Measurements from ENCODE around the gene CDH12. TPM values are rescaled to one million over a fixed set of nuclear protein-coding genes. Genes with fewer than 3 reads are reported as not detected.
"Not testable (repeated sequence)": the region's sequence is repeated elsewhere in the genome, so short reads cannot be mapped to it uniquely, and the experiment has no call there.

Gene CDH12
- total and polyA plus RNA-seq, 2 experiments from 2014 or later = 0.09 to 0.97 TPM

GRCh38 chr5:22033066-22033465 lies 820.1 kb downstream of the CDH12 start:
- Histone ChIP-seq H3K9me3 (ENCODE audit: low read depth) (no peaks in the 10 kb centered on the region), H3K4me3 (no peak overlapping the region), H3K36me3 (no peaks in the 10 kb centered on the region), H3K27me3 (no peaks in the 10 kb centered on the region), H3K27ac (no peak overlapping the region), H3K4me1 (ENCODE audit: low read depth) (no peaks in the 10 kb centered on the region)
- TF ChIP-seq CTCF (IDR thresholded peaks at IDR 0.05; ENCODE audit: low read depth, low read length) = no peak
- DNase-seq (ENCODE audit: low read depth in 1 of 2, low spot score in 1 of 2) = no peak

GRCh38 chr5:22023784-22024183 lies 829.4 kb downstream of the CDH12 start:
- no peaks in the 10 kb centered on the region for H3K9me3 ChIP-seq (ENCODE audit: low read depth)
- DNase-seq (ENCODE audit: low read depth in 1 of 2, low spot score in 1 of 2) = no peak
- no peaks in the 10 kb centered on the region for H3K27me3 ChIP-seq
- TF ChIP-seq CTCF (IDR thresholded peaks at IDR 0.05; ENCODE audit: low read depth, low read length) = no peak
- no peak overlapping the region for H3K27ac ChIP-seq
- H3K36me3 ChIP-seq = no peaks in the 10 kb centered on the region
- H3K4me3 ChIP-seq = no peak overlapping the region
- H3K4me1 ChIP-seq (ENCODE audit: low read depth) = no peaks in the 10 kb centered on the region

GRCh38 chr5:22012893-22013292 lies 840.3 kb downstream of the CDH12 start:
- not testable (repeated sequence) for H3K36me3 ChIP-seq; H3K27ac ChIP-seq; H3K9me3 ChIP-seq (ENCODE audit: low read depth); H3K27me3 ChIP-seq; DNase-seq (ENCODE audit: low read depth in 1 of 2, low spot score in 1 of 2); H3K4me3 ChIP-seq; H3K4me1 ChIP-seq (ENCODE audit: low read depth)

- not testable (repeated sequence) for H3K27ac ChIP-seq; H3K4me3 ChIP-seq; H3K9me3 ChIP-seq (ENCODE audit: low read depth); H3K36me3 ChIP-seq; H3K27me3 ChIP-seq; H3K4me1 ChIP-seq (ENCODE audit: low read depth); DNase-seq (ENCODE audit: low read depth in 1 of 2, low spot score in 1 of 2)
These were observed 842.3 kb downstream of the CDH12 start for GRCh38 chr5:22010808-22011207.

- H3K27me3 ChIP-seq; DNase-seq (ENCODE audit: low read depth in 1 of 2, low spot score in 1 of 2); H3K36me3 ChIP-seq; H3K27ac ChIP-seq; H3K4me3 ChIP-seq; H3K9me3 ChIP-seq (ENCODE audit: low read depth); H3K4me1 ChIP-seq (ENCODE audit: low read depth): not testable (repeated sequence)
These were observed 852.0 kb downstream of the CDH12 start for GRCh38 chr5:22001097-22001496.

- H3K4me1 ChIP-seq (ENCODE audit: low read depth); H3K4me3 ChIP-seq; H3K27me3 ChIP-seq; DNase-seq (ENCODE audit: low read depth in 1 of 2, low spot score in 1 of 2); H3K36me3 ChIP-seq; H3K9me3 ChIP-seq (ENCODE audit: low read depth); H3K27ac ChIP-seq: not testable (repeated sequence)
These were observed 867.3 kb downstream of the CDH12 start for GRCh38 chr5:21985799-21986198.

- H3K9me3 ChIP-seq (ENCODE audit: low read depth); H3K27me3 ChIP-seq; H3K4me1 ChIP-seq (ENCODE audit: low read depth); H3K36me3 ChIP-seq; DNase-seq (ENCODE audit: low read depth in 1 of 2, low spot score in 1 of 2); H3K4me3 ChIP-seq; H3K27ac ChIP-seq: not testable (repeated sequence)
These were observed 901.6 kb downstream of the CDH12 start for GRCh38 chr5:21951571-21951970.

GRCh38 chr5:21931116-21931515 lies 922.0 kb downstream of the CDH12 start:
- no peak overlapping the region for H3K4me3 ChIP-seq
- H3K27me3 ChIP-seq = no peaks in the 10 kb centered on the region

More at GRCh38 chr5:21931116-21931515, 922.0 kb downstream of the CDH12 start:
- no peak for TF ChIP-seq CTCF (IDR thresholded peaks at IDR 0.05; ENCODE audit: low read depth, low read length)
- no peaks in the 10 kb centered on the region for H3K36me3 ChIP-seq
- H3K4me1 ChIP-seq (ENCODE audit: low read depth) = no peaks in the 10 kb centered on the region
- no peaks in the 10 kb centered on the region for H3K9me3 ChIP-seq (ENCODE audit: low read depth)
- DNase-seq (ENCODE audit: low read depth in 1 of 2, low spot score in 1 of 2) = no peak
- H3K27ac ChIP-seq = no peak overlapping the region
